Panc1 (cell line): Measurements from ENCODE around the gene TNRC6B. TPM values are rescaled to one million over a fixed set of nuclear protein-coding genes. Genes with fewer than 3 reads are reported as not detected.
A peak's percentile ranks its signal among the peaks of the same experiment; 100 is the strongest.
"Not testable (repeated sequence)": the region's sequence is repeated elsewhere in the genome, so short reads cannot be mapped to it uniquely, and the experiment has no call there.

ENCODE experiments used
- ATAC-seq: fragments of 200-7000 bp; cut with Tn5 transposase; 2 replicates; pipeline ENCODE4 v1.9.1; 2020; ENCODE audit warnings: mild to moderate bottlenecking, moderate library complexity
- BruUV-seq: library from RNA; stranded (reverse); fragments of 400-500 nt; replicated peaks from 2 replicates; lab custom pipeline; 2021; lab: Mats Ljungman, UMichigan
- CTCF ChIA-PET: fragments of 300-600 bp; sonication (Branson Sonifier 250); formaldehyde crosslinking; loops from one replicate; lab custom pipeline; 2022; ENCODE audit warnings: antibody characterized with exemption; lab: Charles Lee
- POLR2A ChIA-PET: fragments of 300-600 bp; sonication (Branson Sonifier 250); formaldehyde crosslinking; loops from one replicate; lab custom pipeline; 2022; ENCODE audit warnings: antibody characterized with exemption; lab: Charles Lee
- DNase-seq: peaks from one replicate; pipeline ENCODE4 v3.0.0-alpha.2; 2010; ENCODE audit warnings: low read depth, low spot score
- H3K27ac ChIP-seq: 2 replicates; pipeline ENCODE4 v1.5.1; 2011; ENCODE audit warnings: mild to moderate bottlenecking, low read length, inconsistent platforms
- H3K27me3 ChIP-seq: fragments of 200-500 bp; sonication (Bioruptor generic); 2 replicates; pipeline ENCODE4 v1.6.0; 2014; ENCODE audit warnings: low read length, inconsistent platforms; ENCODE audit not compliant: control insufficient read depth, insufficient read depth
- H3K36me3 ChIP-seq: fragments of 200-500 bp; sonication (Bioruptor generic); 2 replicates; pipeline ENCODE4 v1.5.1; 2014; ENCODE audit warnings: inconsistent platforms, mild to moderate bottlenecking, low read length, moderate library complexity; ENCODE audit not compliant: control insufficient read depth, insufficient read depth
- H3K4me1 ChIP-seq: 2 replicates; pipeline ENCODE4 v1.5.1; 2011; ENCODE audit warnings: inconsistent platforms, mild to moderate bottlenecking, low read length, moderate library complexity; ENCODE audit not compliant: control insufficient read depth, insufficient read depth
- H3K4me3 ChIP-seq, 2 experiments: 2 replicates each; pipeline ENCODE4 v1.5.1; 2011 to 2012; ENCODE audit warnings: low read depth in 2 of 2, low read length in 2 of 2, mild to moderate bottlenecking in 2 of 2, inconsistent platforms in 1 of 2, moderate library complexity in 1 of 2
- H3K9me3 ChIP-seq: fragments of 200-500 bp; sonication (Bioruptor generic); 2 replicates; pipeline ENCODE4 v1.5.1; 2014; ENCODE audit warnings: low read depth, mild to moderate bottlenecking, inconsistent platforms, low read length, moderate library complexity; ENCODE audit not compliant: control insufficient read depth, insufficient read depth
- CTCF ChIP-seq: fragments of 450-650 bp; IDR thresholded peaks from 2 replicates; pipeline ENCODE4 v1.5.1; 2017; ENCODE audit warnings: mild to moderate bottlenecking
- POLR2AphosphoS5 ChIP-seq: IDR thresholded peaks from 2 replicates; pipeline ENCODE4 v1.6.1; 2012; ENCODE audit warnings: mild to moderate bottlenecking, low read depth, low read length, moderate library complexity
- SIN3A ChIP-seq: IDR thresholded peaks from 2 replicates; pipeline ENCODE4 v1.6.1; 2012; ENCODE audit warnings: low read depth, mild to moderate bottlenecking, low read length, moderate library complexity, borderline replicate concordance; ENCODE audit not compliant: insufficient read depth
- TCF7L2 ChIP-seq: IDR thresholded peaks from 2 replicates; pipeline ENCODE4 v1.6.1; 2011; ENCODE audit warnings: mild to moderate bottlenecking, low read depth, low read length, inconsistent platforms
- in situ Hi-C: cut with HindIII; loops from 2 replicates; pipeline ENCODE4 v1.10.0; 2016; ENCODE audit warnings: low sequenced_read_pairs, low pct_unique_long_range_greater_than_20kb
- intact Hi-C: fragments of 100-400 bp; cut with micrococcal nuclease; formaldehyde crosslinking; loops from one replicate; pipeline ENCODE4 v1.10.0; 2022; ENCODE audit not compliant: unreplicated experiment
- total RNA-seq: library from RNA; stranded (reverse); gene quantifications from one replicate; pipeline ENCODE4 v1.2.1, GENCODE V29; 2021; ENCODE audit not compliant: unreplicated experiment
- TF ChIP-seq, protein P1 (sequence below), 2 experiments: IDR thresholded peaks; 2 replicates each; pipeline ENCODE4 v1.6.1; 2011 to 2012; ENCODE audit warnings: low read depth in 2 of 2, control low read depth in 1 of 2, low read length in 1 of 2, mild to moderate bottlenecking in 1 of 2, moderate library complexity in 1 of 2; ENCODE audit not compliant: insufficient read depth in 1 of 2

TNRC6B gene
- total RNA-seq, 1 experiment from 2014 or later: 30.7 TPM

- TSS peak; percentile 46 for BruUV-seq
- ATAC-seq: no peak
- H3K9me3 ChIP-seq: no peaks in the 10 kb centered on the region
- CTCF ChIA-PET: no interaction called here
- intact Hi-C loops (no loop called here), in situ Hi-C loops (no loop called here)
- DNase-seq: no peak
- POLR2A ChIA-PET: interaction anchor here (0.7 kb wide), 1 partner anchor 557 kb away, joined by 3 read pairs; no protein-coding TSS in a partner anchor
- no peaks in the 10 kb centered on the region for H3K36me3 ChIP-seq
- H3K4me3 ChIP-seq: no peak overlapping the region
- H3K4me1 ChIP-seq: no peaks in the 10 kb centered on the region
- no peak overlapping the region for H3K27ac ChIP-seq
- TF ChIP-seq TCF7L2 (no peak), POLR2AphosphoS5 (no peak), CTCF (no peak), SIN3A (no peak)
- TF ChIP-seq, protein P1, sequence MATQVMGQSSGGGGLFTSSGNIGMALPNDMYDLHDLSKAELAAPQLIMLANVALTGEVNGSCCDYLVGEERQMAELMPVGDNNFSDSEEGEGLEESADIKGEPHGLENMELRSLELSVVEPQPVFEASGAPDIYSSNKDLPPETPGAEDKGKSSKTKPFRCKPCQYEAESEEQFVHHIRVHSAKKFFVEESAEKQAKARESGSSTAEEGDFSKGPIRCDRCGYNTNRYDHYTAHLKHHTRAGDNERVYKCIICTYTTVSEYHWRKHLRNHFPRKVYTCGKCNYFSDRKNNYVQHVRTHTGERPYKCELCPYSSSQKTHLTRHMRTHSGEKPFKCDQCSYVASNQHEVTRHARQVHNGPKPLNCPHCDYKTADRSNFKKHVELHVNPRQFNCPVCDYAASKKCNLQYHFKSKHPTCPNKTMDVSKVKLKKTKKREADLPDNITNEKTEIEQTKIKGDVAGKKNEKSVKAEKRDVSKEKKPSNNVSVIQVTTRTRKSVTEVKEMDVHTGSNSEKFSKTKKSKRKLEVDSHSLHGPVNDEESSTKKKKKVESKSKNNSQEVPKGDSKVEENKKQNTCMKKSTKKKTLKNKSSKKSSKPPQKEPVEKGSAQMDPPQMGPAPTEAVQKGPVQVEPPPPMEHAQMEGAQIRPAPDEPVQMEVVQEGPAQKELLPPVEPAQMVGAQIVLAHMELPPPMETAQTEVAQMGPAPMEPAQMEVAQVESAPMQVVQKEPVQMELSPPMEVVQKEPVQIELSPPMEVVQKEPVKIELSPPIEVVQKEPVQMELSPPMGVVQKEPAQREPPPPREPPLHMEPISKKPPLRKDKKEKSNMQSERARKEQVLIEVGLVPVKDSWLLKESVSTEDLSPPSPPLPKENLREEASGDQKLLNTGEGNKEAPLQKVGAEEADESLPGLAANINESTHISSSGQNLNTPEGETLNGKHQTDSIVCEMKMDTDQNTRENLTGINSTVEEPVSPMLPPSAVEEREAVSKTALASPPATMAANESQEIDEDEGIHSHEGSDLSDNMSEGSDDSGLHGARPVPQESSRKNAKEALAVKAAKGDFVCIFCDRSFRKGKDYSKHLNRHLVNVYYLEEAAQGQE (IDR thresholded peaks at IDR 0.05; ENCODE audit: insufficient read depth in 1 of 2, low read depth in 2 of 2, low read length in 1 of 2): no peak
- no peaks in the 10 kb centered on the region for H3K27me3 ChIP-seq
Measured at GRCh38 chr22:40220316-40221054, 42.8 kb downstream of the TNRC6B start.

DNA sequence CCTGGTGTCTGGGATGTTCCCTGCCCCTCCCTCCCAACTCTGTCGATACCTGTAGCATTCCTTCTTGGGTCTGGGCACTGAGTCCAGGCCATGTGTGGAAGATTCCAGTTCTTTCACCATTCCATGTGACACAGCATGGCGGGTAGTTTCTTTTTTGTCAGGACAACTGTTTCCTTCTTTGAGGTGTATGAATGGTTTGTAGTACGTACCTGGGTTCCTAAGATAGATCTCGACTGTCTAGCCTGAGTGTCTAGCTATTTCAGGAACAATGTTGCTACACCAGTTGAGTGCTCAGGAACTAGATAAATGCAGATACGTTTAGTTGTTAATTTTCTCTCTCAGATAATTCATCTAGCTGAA is 43.3 kb downstream of the TNRC6B start:
- Histone ChIP-seq H3K4me3 (no peak overlapping the region), H3K27ac (no peak overlapping the region), H3K36me3 (no peaks in the 10 kb centered on the region), H3K4me1 (no peaks in the 10 kb centered on the region), H3K27me3 (no peaks in the 10 kb centered on the region), H3K9me3 (no peaks in the 10 kb centered on the region)
- intact Hi-C loops (no loop called here), in situ Hi-C loops (no loop called here)
- no peak for DNase-seq
- POLR2A ChIA-PET: interaction anchor here (0.7 kb wide), 1 partner anchor 557 kb away, joined by 3 read pairs; no protein-coding TSS in a partner anchor
- CTCF ChIA-PET: no interaction called here
- TF ChIP-seq POLR2AphosphoS5: no peak
- TF ChIP-seq, protein P1 (IDR thresholded peaks at IDR 0.05; ENCODE audit: insufficient read depth in 1 of 2, low read depth in 2 of 2, low read length in 1 of 2): no peak
- no peak for TF ChIP-seq TCF7L2
- no peak for TF ChIP-seq CTCF
- no peak for TF ChIP-seq SIN3A
- BruUV-seq: no TSS peak
- ATAC-seq: no peak

- H3K27ac ChIP-seq, ATAC-seq, H3K4me1 ChIP-seq, DNase-seq, CTCF ChIA-PET, H3K4me3 ChIP-seq, BruUV-seq, in situ Hi-C loops, H3K9me3 ChIP-seq, intact Hi-C loops, POLR2A ChIA-PET, H3K36me3 ChIP-seq, H3K27me3 ChIP-seq: not testable (repeated sequence)
Measured at GRCh38 chr22:40222979-40223378, 45.3 kb downstream of the TNRC6B start.
